B cell (primary cell): ENCODE results near the gene TFF2.

Source experiments
- EZH2 ChIP-seq: IDR thresholded peaks from 2 replicates; pipeline ENCODE4 v1.6.1; 2012; ENCODE audit warnings: borderline replicate concordance, low read depth, mild to moderate bottlenecking, moderate library complexity, low read length; ENCODE audit not compliant: insufficient read depth, poor library complexity, severe bottlenecking
- TF ChIP-seq, protein P1 (sequence below): fragments of 200-600 bp; IDR thresholded peaks from one replicate; pipeline ENCODE4 v1.8.0; 2022; ENCODE audit warnings: antibody characterized with exemption, mild to moderate bottlenecking

DNA sequence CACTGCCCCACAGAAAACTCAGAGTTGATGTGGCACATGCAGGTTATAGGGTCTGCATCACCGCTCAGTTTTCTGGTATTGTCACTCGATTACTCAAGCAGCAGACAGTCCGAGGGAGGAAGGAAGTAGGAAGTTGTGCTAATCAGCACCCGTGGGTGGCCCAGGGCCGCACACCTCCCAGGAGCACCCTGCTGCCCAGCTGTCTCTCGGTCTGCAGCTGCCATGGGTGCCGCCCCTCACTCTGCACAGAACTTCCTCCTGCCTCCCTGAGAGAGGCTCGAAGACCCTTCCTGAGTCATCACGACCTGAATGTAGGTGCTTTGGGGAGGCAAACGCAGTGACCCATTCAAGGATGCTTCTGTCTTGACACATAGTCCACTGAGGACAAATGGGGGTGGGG is 31.4 kb downstream of the TFF2 start:
- TF ChIP-seq, protein P1, sequence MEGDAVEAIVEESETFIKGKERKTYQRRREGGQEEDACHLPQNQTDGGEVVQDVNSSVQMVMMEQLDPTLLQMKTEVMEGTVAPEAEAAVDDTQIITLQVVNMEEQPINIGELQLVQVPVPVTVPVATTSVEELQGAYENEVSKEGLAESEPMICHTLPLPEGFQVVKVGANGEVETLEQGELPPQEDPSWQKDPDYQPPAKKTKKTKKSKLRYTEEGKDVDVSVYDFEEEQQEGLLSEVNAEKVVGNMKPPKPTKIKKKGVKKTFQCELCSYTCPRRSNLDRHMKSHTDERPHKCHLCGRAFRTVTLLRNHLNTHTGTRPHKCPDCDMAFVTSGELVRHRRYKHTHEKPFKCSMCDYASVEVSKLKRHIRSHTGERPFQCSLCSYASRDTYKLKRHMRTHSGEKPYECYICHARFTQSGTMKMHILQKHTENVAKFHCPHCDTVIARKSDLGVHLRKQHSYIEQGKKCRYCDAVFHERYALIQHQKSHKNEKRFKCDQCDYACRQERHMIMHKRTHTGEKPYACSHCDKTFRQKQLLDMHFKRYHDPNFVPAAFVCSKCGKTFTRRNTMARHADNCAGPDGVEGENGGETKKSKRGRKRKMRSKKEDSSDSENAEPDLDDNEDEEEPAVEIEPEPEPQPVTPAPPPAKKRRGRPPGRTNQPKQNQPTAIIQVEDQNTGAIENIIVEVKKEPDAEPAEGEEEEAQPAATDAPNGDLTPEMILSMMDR: no peak
- TF ChIP-seq EZH2: no peak
